Activated naive CD8-positive, alpha-beta T cell (primary cell): Measurements from ENCODE around the gene MICAL1.

ENCODE experiments used
- H3K27ac Mint-ChIP-seq: one replicate; pipeline ENCODE4 v1.8.0; 2021; ENCODE audit warnings: mixed read lengths
- H3K27me3 Mint-ChIP-seq: one replicate; pipeline ENCODE4 v1.8.0; 2021; ENCODE audit warnings: mixed read lengths
- H3K36me3 Mint-ChIP-seq: one replicate; pipeline ENCODE4 v1.8.0; 2021; ENCODE audit warnings: mixed read lengths
- H3K4me1 Mint-ChIP-seq: one replicate; pipeline ENCODE4 v1.8.0; 2021; ENCODE audit warnings: low read depth, mixed read lengths
- H3K4me3 Mint-ChIP-seq: one replicate; pipeline ENCODE4 v1.8.0; 2021; ENCODE audit warnings: mild to moderate bottlenecking, mixed read lengths
- H3K9me3 Mint-ChIP-seq: one replicate; pipeline ENCODE4 v1.8.0; 2021; ENCODE audit warnings: low read depth, mixed read lengths

Gene MICAL1

DNA sequence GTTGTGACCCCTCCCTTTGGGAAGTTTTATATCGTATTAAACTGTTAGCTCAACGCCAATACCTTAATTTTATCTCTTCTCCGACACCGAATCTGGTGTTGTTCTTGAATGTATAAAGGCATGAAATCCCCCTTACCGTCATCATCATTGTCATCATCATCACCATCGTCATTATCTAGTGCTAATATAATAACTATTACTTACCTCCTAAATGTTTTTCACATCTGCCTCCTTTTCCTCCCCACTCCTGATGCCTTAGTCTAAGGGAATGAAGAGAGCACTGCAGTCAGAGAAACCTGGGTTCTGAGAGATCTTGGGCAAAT lies 28.1 kb upstream of the MICAL1 start:
- no peaks in the 10 kb centered on the region for H3K9me3 Mint-ChIP-seq
- peak overlapping the region; percentile 13 for H3K27ac Mint-ChIP-seq
- H3K27me3 Mint-ChIP-seq, result no peaks in the 10 kb centered on the region
- peak overlapping the region; percentile 89 for H3K4me3 Mint-ChIP-seq
- peaks cover 20% of the 10 kb centered on the region for H3K36me3 Mint-ChIP-seq
- peaks cover 37% of the 10 kb centered on the region for H3K4me1 Mint-ChIP-seq

- Mint-ChIP-seq H3K4me3 (peak within 1 kb of the TSS; percentile 99), H3K27ac (peak within 1 kb of the TSS; percentile 96), H3K4me1 (peaks cover 43% of the 10 kb centered on the region), H3K9me3 (no peaks in the 10 kb centered on the region), H3K36me3 (peaks cover 20% of the 10 kb centered on the region), H3K27me3 (no peaks in the 10 kb centered on the region)
Measured at GRCh38 chr6:109482905-109483734, 27.5 kb upstream of the MICAL1 start, which contains the start of gene ZBTB24. ZBTB24 (minus strand) TSS chr6:109483219; CDS start chr6:109482026, 1,193 bp downstream.

- H3K36me3 Mint-ChIP-seq, result peaks cover 23% of the 10 kb centered on the region
Measured at GRCh38 chr6:109480993-109481480, 25.5 kb upstream of the MICAL1 start.

GRCh38 chr6:109478841-109479624 lies 23.5 kb upstream of the MICAL1 start:
- Mint-ChIP-seq H3K27me3 (no peaks in the 10 kb centered on the region), H3K4me3 (peak overlapping the region; percentile 99), H3K9me3 (no peaks in the 10 kb centered on the region), H3K4me1 (peaks cover 75% of the 10 kb centered on the region), H3K36me3 (peaks cover 31% of the 10 kb centered on the region), H3K27ac (peak overlapping the region; percentile 84)

More at GRCh38 chr6:109480993-109481480, 25.5 kb upstream of the MICAL1 start:
- H3K27me3 Mint-ChIP-seq, result no peaks in the 10 kb centered on the region
- H3K4me3 Mint-ChIP-seq, result peak overlapping the region; percentile 99
- peaks cover 61% of the 10 kb centered on the region for H3K4me1 Mint-ChIP-seq
- no peaks in the 10 kb centered on the region for H3K9me3 Mint-ChIP-seq
- H3K27ac Mint-ChIP-seq, result peak overlapping the region; percentile 59

DNA sequence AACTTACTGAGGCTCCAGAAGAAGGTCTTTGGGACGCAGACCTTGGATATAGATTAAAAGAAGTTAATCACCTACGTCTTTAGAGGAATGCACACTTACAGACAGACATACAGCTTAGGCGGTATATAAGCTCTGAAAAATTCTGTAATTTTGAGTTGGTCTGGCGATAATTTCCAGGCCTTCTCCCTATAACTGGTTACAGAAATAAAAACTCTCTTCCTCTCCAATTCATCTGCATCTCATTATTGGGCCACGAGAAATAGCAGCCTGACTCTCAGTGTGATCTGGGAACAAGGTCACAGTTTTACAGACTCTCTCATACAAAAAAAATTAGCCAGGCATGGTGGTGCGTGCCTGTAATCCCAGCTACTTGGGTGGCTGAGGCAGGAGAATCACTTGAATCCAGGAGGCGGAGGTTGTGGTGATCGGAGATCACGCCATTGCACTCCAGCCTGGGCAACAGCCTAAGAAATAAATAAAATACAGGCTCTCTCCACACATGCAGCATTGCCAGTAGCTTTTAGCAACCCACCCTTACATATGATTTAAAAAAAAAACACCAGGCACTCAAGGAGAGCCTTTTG lies 22.7 kb upstream of the MICAL1 start:
- peak overlapping the region; percentile 84 for H3K27ac Mint-ChIP-seq
- H3K4me3 Mint-ChIP-seq, result peak overlapping the region; percentile 99
- H3K27me3 Mint-ChIP-seq, result no peaks in the 10 kb centered on the region
- peaks cover 33% of the 10 kb centered on the region for H3K36me3 Mint-ChIP-seq
- peaks cover 78% of the 10 kb centered on the region for H3K4me1 Mint-ChIP-seq
- no peaks in the 10 kb centered on the region for H3K9me3 Mint-ChIP-seq

GRCh38 chr6:109477725-109478124 lies 22.2 kb upstream of the MICAL1 start:
- peaks cover 34% of the 10 kb centered on the region for H3K36me3 Mint-ChIP-seq
- peak overlapping the region; percentile 84 for H3K27ac Mint-ChIP-seq
- peaks cover 84% of the 10 kb centered on the region for H3K4me1 Mint-ChIP-seq
- H3K27me3 Mint-ChIP-seq, result no peaks in the 10 kb centered on the region
- no peaks in the 10 kb centered on the region for H3K9me3 Mint-ChIP-seq
- peak overlapping the region; percentile 99 for H3K4me3 Mint-ChIP-seq

- H3K9me3 Mint-ChIP-seq, result no peaks in the 10 kb centered on the region
- peaks cover 87% of the 10 kb centered on the region for H3K4me1 Mint-ChIP-seq
- peak overlapping the region; percentile 84 for H3K27ac Mint-ChIP-seq
- peak overlapping the region; percentile 99 for H3K4me3 Mint-ChIP-seq
- peaks cover 37% of the 10 kb centered on the region for H3K36me3 Mint-ChIP-seq
- H3K27me3 Mint-ChIP-seq, result no peaks in the 10 kb centered on the region
Measured at GRCh38 chr6:109477184-109477583, 21.6 kb upstream of the MICAL1 start.

- Mint-ChIP-seq H3K36me3 (peaks cover 32% of the 10 kb centered on the region), H3K27me3 (no peaks in the 10 kb centered on the region), H3K27ac (peak overlapping the region; percentile 50), H3K4me3 (peak overlapping the region; percentile 40), H3K4me1 (peaks cover 84% of the 10 kb centered on the region), H3K9me3 (no peaks in the 10 kb centered on the region)
Measured at GRCh38 chr6:109475625-109476024, 20.1 kb upstream of the MICAL1 start.

DNA sequence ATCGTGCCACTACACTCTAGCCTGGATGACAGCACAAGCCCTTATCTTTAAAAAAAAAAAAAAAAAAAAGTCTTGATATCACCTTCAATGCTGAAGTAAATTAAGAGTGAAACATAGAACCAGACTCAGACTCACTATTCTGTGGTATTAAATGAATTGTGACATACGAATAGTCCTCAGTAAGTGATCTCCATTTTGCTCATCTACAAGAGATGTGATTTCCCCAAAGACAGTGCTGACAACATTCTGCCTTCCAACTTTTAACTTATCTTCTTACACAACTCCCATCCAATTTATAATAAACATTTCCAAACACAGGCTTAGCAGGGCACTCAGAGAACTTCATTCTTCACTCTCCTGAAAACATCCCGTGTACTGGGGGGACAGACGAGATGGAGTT lies 19.4 kb upstream of the MICAL1 start:
- Mint-ChIP-seq H3K27ac (peak overlapping the region; percentile 22), H3K9me3 (no peaks in the 10 kb centered on the region), H3K4me3 (peak overlapping the region; percentile 50), H3K36me3 (peaks cover 31% of the 10 kb centered on the region), H3K4me1 (peaks cover 83% of the 10 kb centered on the region), H3K27me3 (no peaks in the 10 kb centered on the region)

GRCh38 chr6:109473120-109473519 lies 17.5 kb upstream of the MICAL1 start:
- Mint-ChIP-seq H3K9me3 (no peaks in the 10 kb centered on the region), H3K36me3 (peaks cover 31% of the 10 kb centered on the region), H3K4me3 (peak overlapping the region; percentile 34), H3K27me3 (no peaks in the 10 kb centered on the region), H3K4me1 (peaks cover 83% of the 10 kb centered on the region), H3K27ac (peak overlapping the region; percentile 62)

DNA sequence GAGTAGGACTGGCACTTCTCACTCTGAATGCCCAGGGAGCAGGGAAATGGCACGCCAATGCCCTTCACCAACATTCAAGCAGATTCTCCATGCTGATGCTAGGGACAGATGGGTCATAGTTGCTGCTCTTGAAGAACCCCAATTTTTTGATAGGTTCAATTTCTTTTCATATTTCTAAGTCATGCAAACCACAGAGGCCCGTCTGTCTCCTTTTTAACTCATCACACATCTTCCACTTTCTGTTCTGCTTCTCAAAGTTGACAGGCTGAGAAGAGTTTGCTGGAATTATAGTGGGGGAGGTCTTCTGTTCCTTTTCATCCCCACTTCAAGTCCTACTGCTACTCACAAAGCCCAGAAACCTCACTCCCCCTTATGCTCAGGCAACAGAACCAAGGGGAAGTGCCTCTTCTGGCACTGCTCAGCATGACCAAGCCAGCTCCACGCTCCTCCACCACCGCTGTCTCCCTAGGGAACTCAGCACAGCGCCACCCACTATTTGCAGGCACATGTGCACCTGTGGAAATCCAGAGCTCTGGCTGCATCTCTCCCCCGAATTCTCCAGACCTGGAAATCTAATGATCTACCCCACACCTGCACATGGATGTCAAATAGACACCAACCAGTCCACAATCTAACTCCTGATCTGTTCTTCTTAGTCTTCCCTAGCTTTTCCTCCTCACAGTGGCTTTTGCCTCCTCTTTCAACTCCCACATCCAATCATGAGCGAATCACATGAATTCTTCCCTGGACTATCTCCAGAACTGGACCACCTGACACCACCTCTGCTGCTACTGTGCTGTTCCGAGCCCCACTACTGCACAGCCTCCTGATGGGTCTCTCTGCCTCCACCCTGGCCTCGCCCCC lies 16.8 kb upstream of the MICAL1 start:
- H3K36me3 Mint-ChIP-seq, result peaks cover 34% of the 10 kb centered on the region
- peaks cover 83% of the 10 kb centered on the region for H3K4me1 Mint-ChIP-seq
- H3K4me3 Mint-ChIP-seq, result peak overlapping the region; percentile 38
- H3K27ac Mint-ChIP-seq, result peak overlapping the region; percentile 81
- no peaks in the 10 kb centered on the region for H3K27me3 Mint-ChIP-seq
- no peaks in the 10 kb centered on the region for H3K9me3 Mint-ChIP-seq

DNA sequence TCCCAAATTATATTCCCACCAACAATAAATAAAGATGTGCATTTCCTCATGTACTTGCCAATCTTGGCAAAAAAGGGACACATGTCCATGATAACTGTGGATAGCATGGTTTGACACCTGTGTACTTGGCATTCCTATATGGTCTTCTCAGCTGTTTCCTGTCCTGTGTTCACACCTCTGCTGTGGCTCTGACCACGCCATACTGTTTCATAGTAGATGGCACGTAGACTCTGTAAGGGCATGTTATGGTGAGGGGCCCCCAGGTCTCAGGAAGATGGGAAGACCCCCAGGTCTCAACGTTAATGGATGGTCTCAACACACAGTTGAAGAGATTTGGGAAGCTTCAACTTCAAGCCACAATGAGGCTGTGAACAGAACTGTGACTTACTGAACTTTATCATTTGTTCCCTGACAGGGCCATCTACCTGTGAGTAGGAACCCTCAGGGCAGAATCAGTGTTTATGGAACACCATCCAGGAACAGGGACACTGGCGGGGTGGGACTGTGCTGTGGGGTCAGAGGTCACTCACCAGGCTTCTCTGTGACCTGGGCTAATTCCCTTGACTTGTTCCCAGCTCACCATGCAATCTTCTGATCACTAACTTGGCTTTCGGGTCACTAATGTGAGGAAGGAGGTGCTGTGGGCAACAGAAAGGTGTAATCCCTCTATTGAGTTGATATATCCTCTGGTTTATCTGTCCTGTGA lies 15.7 kb upstream of the MICAL1 start:
- peaks cover 76% of the 10 kb centered on the region for H3K4me1 Mint-ChIP-seq
- H3K27me3 Mint-ChIP-seq, result no peaks in the 10 kb centered on the region
- peaks cover 34% of the 10 kb centered on the region for H3K36me3 Mint-ChIP-seq
- H3K9me3 Mint-ChIP-seq, result no peaks in the 10 kb centered on the region
- H3K4me3 Mint-ChIP-seq, result no peak overlapping the region
- peak overlapping the region; percentile 81 for H3K27ac Mint-ChIP-seq

DNA sequence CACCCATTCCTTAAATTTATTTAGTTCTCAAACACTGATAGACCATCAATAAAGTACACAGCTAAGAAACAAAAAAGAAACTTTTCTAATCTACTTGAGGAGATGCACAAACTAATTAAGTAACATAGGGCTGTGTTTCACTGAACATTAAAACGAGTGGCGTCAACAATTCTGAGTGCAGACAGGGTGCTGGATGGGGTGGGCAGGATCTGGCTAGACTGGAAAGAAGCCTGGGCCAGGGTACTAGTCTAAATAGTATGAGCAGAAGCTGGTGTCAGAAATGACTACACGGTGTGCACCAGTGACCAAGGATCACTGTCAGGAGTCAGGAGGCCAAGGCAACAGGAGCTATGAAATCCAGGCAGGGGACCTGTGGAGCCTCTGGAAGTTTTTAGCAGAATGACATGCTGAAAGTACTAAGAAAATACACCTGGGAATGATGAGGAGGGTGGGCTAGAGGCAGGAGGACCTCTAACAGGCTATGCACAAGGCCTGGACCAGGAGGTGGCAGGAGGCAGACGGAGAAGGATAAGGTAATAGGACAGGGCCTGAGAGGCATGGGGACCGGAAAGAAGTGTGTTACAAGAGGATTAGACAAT lies 14.1 kb upstream of the MICAL1 start:
- Mint-ChIP-seq H3K4me3 (no peak overlapping the region), H3K27me3 (no peaks in the 10 kb centered on the region), H3K27ac (peak overlapping the region; percentile 64), H3K9me3 (no peaks in the 10 kb centered on the region), H3K36me3 (peaks cover 32% of the 10 kb centered on the region), H3K4me1 (peaks cover 74% of the 10 kb centered on the region)
